Psoas muscle (tissue), 8 donors: ENCODE measurements around the gene NATD1. TPM values are rescaled to one million over a fixed set of nuclear protein-coding genes. Genes with fewer than 3 reads are reported as not detected.

Source experiments
- ATAC-seq, 4 donors: fragments of 200-7000 bp; cut with Tn5 transposase; one replicate each; pipeline ENCODE4 v1.9.1; 2020; ENCODE audit warnings: moderate library complexity in 3 of 4, mild to moderate bottlenecking in 2 of 4
- DNase-seq, 2 donors: peaks; one replicate each; pipeline ENCODE4 v3.0.0-alpha.2; 2020
- H3K27ac ChIP-seq: fragments of 200-600 bp; one replicate; pipeline ENCODE4 v1.8.0; 2022
- H3K27me3 ChIP-seq, 3 donors: fragments of 200-600 bp in 1 of 3; one replicate each; pipeline versions ENCODE4 v1.6.1 to v1.8.0; 2013 to 2022; ENCODE audit warnings: low read length in 2 of 3, mild to moderate bottlenecking in 2 of 3, moderate library complexity in 1 of 3; ENCODE audit not compliant: insufficient read depth in 3 of 3
- H3K36me3 ChIP-seq, 2 donors: fragments of 200-600 bp in 1 of 2; one replicate each; pipeline versions ENCODE4 v1.6.1 to v1.8.0; 2013 to 2022; ENCODE audit warnings: low read depth in 1 of 2, mild to moderate bottlenecking in 1 of 2, moderate library complexity in 1 of 2; ENCODE audit not compliant: insufficient read depth in 1 of 2
- H3K4me1 ChIP-seq: fragments of 200-600 bp; one replicate; pipeline ENCODE4 v1.8.0; 2022
- H3K4me3 ChIP-seq: fragments of 200-600 bp; one replicate; pipeline ENCODE4 v1.8.0; 2022; ENCODE audit warnings: mild to moderate bottlenecking
- H3K9me3 ChIP-seq: fragments of 200-600 bp; one replicate; pipeline ENCODE4 v1.8.0; 2022
- CTCF ChIP-seq: fragments of 200-600 bp; IDR thresholded peaks from one replicate; pipeline ENCODE4 v1.8.0; 2022; ENCODE audit warnings: antibody characterized with exemption
- WGBS, 3 donors: extraction: QIAGEN DNeasy Blood & Tissue Kit; methylation state at CpG; one replicate each; pipeline versions ENCODE4 v1.1.6 to v1.1.7; 2013; 5-methylcytosine and 5-hydroxymethylcytosine counted together
- intact Hi-C, 2 donors: fragments of 100-400 bp; cut with DNase I; formaldehyde crosslinking; loops; one replicate each; pipeline versions ENCODE4 v1.11.0 to v1.14.2; 2022
- polyA plus RNA-seq, 3 donors: library from polyadenylated mRNA; stranded (reverse); fragments of 200-250 nt; gene quantifications; one replicate each; pipeline ENCODE4 v1.2.3, GENCODE V29; 2013
- total RNA-seq, 4 donors: library from RNA; stranded (reverse); fragmentation: NEBNext Ultra II Directional in 2 of 4; extraction: Animal tissue kit (Norgen Biotek cat#: 25700) in 2 of 4; gene quantifications; one replicate each; pipeline versions ENCODE4 v1.2.1 to v1.2.4, GENCODE V29; 2021 to 2023
- donor health status: healthy with polysubstance abuse.
- donor health status: DM: no; HTN: no; CAD: no; lungs with moderate emphysema.
- donor health status: Bipolar disorder and iron deficiency.
- donor health status: healthy.
- donor health status: DM: yes; HTN: yes; CAD: no.
- donor health status: DM: no; HTN: no; CAD: no.
- donor health status: DM: no; HTN: no; CAD: no.
- donor health status: DM: yes; HTN: yes; CAD: no.

The NATD1 gene
- total and polyA plus RNA-seq, 7 donors, result 4.7 to 48.0 (median 21.6) TPM

GRCh38 chr17:21293831-21294210 lies 40.6 kb upstream of the NATD1 start:
- peaks cover 0 to 17% of the 10 kb centered on the region in 2 donors for H3K36me3 ChIP-seq
- H3K27ac ChIP-seq, result peak overlapping the region; percentile 59

GRCh38 chr17:21292867-21293830 lies 39.9 kb upstream of the NATD1 start:
- peaks cover 0 to 11% of the 10 kb centered on the region in 2 donors for H3K36me3 ChIP-seq
- WGBS, 3 donors, result 77% methylated on average over 20 of the region's 20 CpGs
- no peaks in the 10 kb centered on the region for H3K9me3 ChIP-seq
- intact Hi-C loops, result loop anchor here in 1 of 2 donors (10.0 kb wide), 1 partner anchor 912 kb away; no protein-coding TSS in a partner anchor
- no peak overlapping the region for H3K4me3 ChIP-seq
- DNase-seq (peak in 1 of 2 donors; percentile 10), ATAC-seq (no peak)
- H3K27me3 ChIP-seq, result peaks cover 0 to 2% (median 0%) of the 10 kb centered on the region in 3 donors
- peaks cover 68% of the 10 kb centered on the region for H3K4me1 ChIP-seq
- TF ChIP-seq CTCF, result no peak
- H3K27ac ChIP-seq, result no peak overlapping the region

More at GRCh38 chr17:21293831-21294210, 40.6 kb upstream of the NATD1 start:
- intact Hi-C loops, result loop anchor here in 1 of 2 donors (10.0 kb wide), 1 partner anchor 911 kb away; no protein-coding TSS in a partner anchor
- Histone ChIP-seq H3K9me3 (no peaks in the 10 kb centered on the region), H3K4me3 (no peak overlapping the region), H3K27me3 (peaks cover 0 to 2% (median 0%) of the 10 kb centered on the region in 3 donors), H3K4me1 (peaks cover 62% of the 10 kb centered on the region)
- no peak for TF ChIP-seq CTCF
- 56 to 65% (median 63%) methylated on average over 10 of the region's 10 CpGs for WGBS, 3 donors
- DNase-seq (peak in 1 of 2 donors; percentile 12), ATAC-seq (no peak)

- ATAC-seq (no peak), DNase-seq (peak in 1 of 2 donors; percentile 47)
- H3K4me3 ChIP-seq, result no peak overlapping the region
- peak overlapping the region; percentile 17 for H3K27ac ChIP-seq
- no peak for TF ChIP-seq CTCF
- peaks cover 0 to 11% of the 10 kb centered on the region in 2 donors for H3K36me3 ChIP-seq
- no peaks in the 10 kb centered on the region for H3K9me3 ChIP-seq
- WGBS, 3 donors, result 60 to 64% (median 60%) methylated on average over 12 of the region's 12 CpGs
- peaks cover 76% of the 10 kb centered on the region for H3K4me1 ChIP-seq
- H3K27me3 ChIP-seq, result peaks cover 0 to 2% (median 0%) of the 10 kb centered on the region in 3 donors
- intact Hi-C loops, result loop anchor here in 1 of 2 donors (10.0 kb wide), 1 partner anchor 913 kb away; no protein-coding TSS in a partner anchor
Measured at GRCh38 chr17:21291862-21292261, 38.7 kb upstream of the NATD1 start.

GRCh38 chr17:21291357-21291756 lies 38.1 kb upstream of the NATD1 start:
- TF ChIP-seq CTCF, result no peak
- peak; percentile 2 to 53 for DNase-seq
- peaks cover 0 to 2% (median 0%) of the 10 kb centered on the region in 3 donors for H3K27me3 ChIP-seq
- intact Hi-C loops, result loop anchor here in 1 of 2 donors (10.0 kb wide), 1 partner anchor 913 kb away; no protein-coding TSS in a partner anchor
- peaks cover 75% of the 10 kb centered on the region for H3K4me1 ChIP-seq
- peak overlapping the region; percentile 99 for H3K27ac ChIP-seq
- no peaks in the 10 kb centered on the region for H3K9me3 ChIP-seq
- no peak for ATAC-seq
- 42 to 45% (median 43%) methylated on average over 10 of the region's 10 CpGs for WGBS, 3 donors
- no peak overlapping the region for H3K4me3 ChIP-seq
- peaks cover 0 to 11% of the 10 kb centered on the region in 2 donors for H3K36me3 ChIP-seq
